ENCODE measurements around the gene OR6N1. TPM values are rescaled to one million over a fixed set of nuclear protein-coding genes. Genes with fewer than 3 reads are reported as not detected.

The OR6N1 gene, protein sequence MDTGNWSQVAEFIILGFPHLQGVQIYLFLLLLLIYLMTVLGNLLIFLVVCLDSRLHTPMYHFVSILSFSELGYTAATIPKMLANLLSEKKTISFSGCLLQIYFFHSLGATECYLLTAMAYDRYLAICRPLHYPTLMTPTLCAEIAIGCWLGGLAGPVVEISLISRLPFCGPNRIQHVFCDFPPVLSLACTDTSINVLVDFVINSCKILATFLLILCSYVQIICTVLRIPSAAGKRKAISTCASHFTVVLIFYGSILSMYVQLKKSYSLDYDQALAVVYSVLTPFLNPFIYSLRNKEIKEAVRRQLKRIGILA
- total RNA-seq (2022) (not detected in 2 replicates), Bru-seq, nascent RNA (not detected), BruChase-seq, experiment 1, labeled RNA remaining after a 6-hour chase (not detected), BruChase-seq, experiment 2, labeled RNA remaining after a 2-hour chase (percentile 13 among the genes with signal in this experiment)
- long read RNA-seq = 0 reads

- no peaks in the 10 kb centered on the region for H3K9me3 Mint-ChIP-seq (ENCODE audit: unreplicated experiment)
- ChIA-PET CTCF (no interaction called here), POLR2A (no interaction called here)
- H3K36me3 Mint-ChIP-seq (ENCODE audit: insufficient read depth, unreplicated experiment) = no peaks in the 10 kb centered on the region
- H3K27ac Mint-ChIP-seq (ENCODE audit: low read depth, unreplicated experiment) = no peak within 1 kb of the TSS
- H3K4me3 Mint-ChIP-seq (ENCODE audit: unreplicated experiment) = no peak within 1 kb of the TSS
- no TSS peak for BruUV-seq (replicated peaks)
- TF ChIP-seq CTCF (IDR thresholded peaks at IDR 0.05; ENCODE audit: unreplicated experiment) = no peak
- peaks cover 35% of the 10 kb centered on the region for H3K27me3 Mint-ChIP-seq (ENCODE audit: insufficient read depth, unreplicated experiment)
- intact Hi-C loops (cut with micrococcal nuclease) = no loop called here
- DNase-seq (ENCODE audit: unreplicated experiment) = no peak
- no peaks in the 10 kb centered on the region for H3K4me1 Mint-ChIP-seq (ENCODE audit: insufficient read depth, unreplicated experiment)
Observed at GRCh38 chr1:158771950-158772866, at the start of gene OR6N1. Gene OR6N1 (minus strand): TSS chr1:158772195. CDS start chr1:158766682, 5,513 bp downstream.

DNA sequence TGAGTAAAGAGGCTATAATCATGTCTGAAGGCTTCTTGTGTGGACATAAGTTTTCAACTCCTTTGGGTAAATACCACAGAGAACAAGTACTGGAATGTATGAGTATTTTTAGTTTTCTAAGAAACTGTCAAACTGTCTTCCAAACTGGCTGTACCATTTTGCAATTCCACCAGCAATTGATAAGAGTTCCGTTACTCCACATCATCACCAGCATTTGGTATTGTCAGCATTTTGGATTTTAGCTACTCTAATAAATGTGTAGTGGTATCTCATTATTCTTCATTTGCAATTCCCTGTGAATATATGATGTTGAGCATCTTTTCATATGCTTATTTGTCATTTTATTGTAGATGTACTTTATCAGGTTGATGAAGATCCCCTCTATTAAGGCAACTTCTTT is 49.7 kb upstream of the OR6N1 start:
- ChIA-PET POLR2A (no interaction called here), CTCF (interaction anchor here (0.5 to 0.6 kb wide), 2 partner anchors 233 to 1731 kb away, joined by 3 to 4 read pairs; no protein-coding TSS in a partner anchor)
- H3K27ac Mint-ChIP-seq (ENCODE audit: low read depth, unreplicated experiment) = no peak overlapping the region
- no peaks in the 10 kb centered on the region for H3K4me1 Mint-ChIP-seq (ENCODE audit: insufficient read depth, unreplicated experiment)
- no peaks in the 10 kb centered on the region for H3K36me3 Mint-ChIP-seq (ENCODE audit: insufficient read depth, unreplicated experiment)
- DNase-seq (ENCODE audit: unreplicated experiment) = no peak
- no peaks in the 10 kb centered on the region for H3K9me3 Mint-ChIP-seq (ENCODE audit: unreplicated experiment)
- intact Hi-C loops (cut with micrococcal nuclease) = no loop called here
- no peak overlapping the region for H3K4me3 Mint-ChIP-seq (ENCODE audit: unreplicated experiment)
- H3K27me3 Mint-ChIP-seq (ENCODE audit: insufficient read depth, unreplicated experiment) = peaks cover 89% of the 10 kb centered on the region
- no TSS peak for BruUV-seq (replicated peaks)
- TF ChIP-seq CTCF (IDR thresholded peaks at IDR 0.05; ENCODE audit: unreplicated experiment) = no peak

- H3K27me3 Mint-ChIP-seq (ENCODE audit: insufficient read depth, unreplicated experiment) = peaks cover 72% of the 10 kb centered on the region
Observed at GRCh38 chr1:158819461-158820443, 47.8 kb upstream of the OR6N1 start.

More at GRCh38 chr1:158819461-158820443, 47.8 kb upstream of the OR6N1 start:
- Mint-ChIP-seq H3K9me3 (ENCODE audit: unreplicated experiment) (no peaks in the 10 kb centered on the region), H3K4me1 (ENCODE audit: insufficient read depth, unreplicated experiment) (no peaks in the 10 kb centered on the region), H3K27ac (ENCODE audit: low read depth, unreplicated experiment) (no peak overlapping the region), H3K36me3 (ENCODE audit: insufficient read depth, unreplicated experiment) (no peaks in the 10 kb centered on the region), H3K4me3 (ENCODE audit: unreplicated experiment) (no peak overlapping the region)
- DNase-seq (ENCODE audit: unreplicated experiment) = no peak
- no peak for TF ChIP-seq CTCF (IDR thresholded peaks at IDR 0.05; ENCODE audit: unreplicated experiment)
- ChIA-PET POLR2A (interaction anchor here (0.6 kb wide), 1 partner anchor 1105 kb away, joined by 3 read pairs; the partner anchor contains the start of gene TAGLN2), CTCF (interaction anchor here (0.5 to 1.0 kb wide), 3 partner anchors 22 to 620 kb away, joined by 3 to 6 read pairs (median 4); no protein-coding TSS in a partner anchor)
- BruUV-seq (replicated peaks) = no TSS peak
- intact Hi-C loops (cut with micrococcal nuclease) = no loop called here

Measured in MCF 10A (cell line).